HG03342 (cell line): ENCODE results near the gene C5orf22.
"Not testable (repeated sequence)": the region's sequence is repeated elsewhere in the genome, so short reads cannot be mapped to it uniquely, and the experiment has no call there.

Source experiments
- ATAC-seq: cut with Tn5 transposase; IDR thresholded peaks from one replicate; pipeline ENCODE4 v1.9.1; 2021; ENCODE audit warnings: mild to moderate bottlenecking, moderate library complexity; ENCODE audit not compliant: unreplicated experiment

Gene C5orf22

GRCh38 chr5:31531888-31532547 lies at the start of gene C5orf22, which contains the start of gene DROSHA:
Gene C5orf22, plus strand, starts transcription at chr5:31532301. Its CDS starts 92 bp downstream, at chr5:31532393.
Gene DROSHA, minus strand, starts transcription at chr5:31532093. Its CDS starts 3,034 bp downstream, at chr5:31529059.
- ATAC-seq: peak; percentile 93

GRCh38 chr5:31485376-31486207 lies 46.5 kb upstream of the C5orf22 start:
- ATAC-seq: no peak

GRCh38 chr5:31486441-31486840 lies 45.7 kb upstream of the C5orf22 start:
- ATAC-seq: no peak

- no peak for ATAC-seq
These were observed 44.6 kb upstream of the C5orf22 start for GRCh38 chr5:31487506-31487905.

- no peak for ATAC-seq
These were observed 39.2 kb upstream of the C5orf22 start for GRCh38 chr5:31492869-31493268.

GRCh38 chr5:31495336-31495735 lies 36.8 kb upstream of the C5orf22 start:
- no peak for ATAC-seq

- ATAC-seq: no peak
These were observed 35.8 kb upstream of the C5orf22 start for GRCh38 chr5:31496301-31496700.

GRCh38 chr5:31496891-31497290 lies 35.2 kb upstream of the C5orf22 start:
- no peak for ATAC-seq

GRCh38 chr5:31500256-31500655 lies 31.8 kb upstream of the C5orf22 start:
- no peak for ATAC-seq

GRCh38 chr5:31502506-31502905 lies 29.6 kb upstream of the C5orf22 start:
- ATAC-seq: no peak

- ATAC-seq: no peak
These were observed 27.6 kb upstream of the C5orf22 start for GRCh38 chr5:31504529-31504928.

GRCh38 chr5:31511305-31511704 lies 20.8 kb upstream of the C5orf22 start:
- no peak for ATAC-seq

- no peak for ATAC-seq
These were observed 15.3 kb upstream of the C5orf22 start for GRCh38 chr5:31516802-31517201.

- ATAC-seq: no peak
These were observed 9.1 kb upstream of the C5orf22 start for GRCh38 chr5:31523041-31523440.

- no peak for ATAC-seq
These were observed 1.4 kb upstream of the C5orf22 start for GRCh38 chr5:31530541-31531265.

- ATAC-seq: peak; percentile 43
These were observed 586 bp upstream of the C5orf22 start for GRCh38 chr5:31531543-31531887.

GRCh38 chr5:31534527-31535046 lies 2.5 kb downstream of the C5orf22 start:
- ATAC-seq: no peak

GRCh38 chr5:31536873-31537272 lies 4.8 kb downstream of the C5orf22 start:
- no peak for ATAC-seq

GRCh38 chr5:31537349-31537748 lies 5.2 kb downstream of the C5orf22 start:
- no peak for ATAC-seq

- no peak for ATAC-seq
These were observed 5.8 kb downstream of the C5orf22 start for GRCh38 chr5:31537851-31538250.

- not testable (repeated sequence) for ATAC-seq
These were observed 17.0 kb downstream of the C5orf22 start for GRCh38 chr5:31549114-31549513.
